ENCODE data around the gene BNIPL.
A peak's percentile ranks its signal among the peaks of the same experiment; 100 is the strongest.

The BNIPL gene

GRCh38 chr1:151059109-151060006 lies 23.0 kb downstream of the BNIPL start, which contains the start of gene CDC42SE1:
Gene CDC42SE1 (minus strand): TSS chr1:151059622. CDS start chr1:151055730, 3,892 bp downstream.
- DNase-seq, result peak; percentile 81 to 85

- DNase-seq, result peak in 1 of 2 experiments; percentile 35
Observed at GRCh38 chr1:151060007-151060656, 23.7 kb downstream of the BNIPL start, which contains the start of gene MLLT11. Gene MLLT11 (plus strand): TSS chr1:151060397. CDS start chr1:151067225, 6,828 bp downstream.

GRCh38 chr1:151060657-151061421 lies 24.5 kb downstream of the BNIPL start:
- peak in 1 of 2 experiments; percentile 8 for DNase-seq

- no peak for DNase-seq
Observed at GRCh38 chr1:151061704-151062103, 25.3 kb downstream of the BNIPL start.

- DNase-seq, result peak in 1 of 2 experiments; percentile 13
Observed at GRCh38 chr1:151062741-151063371, 26.5 kb downstream of the BNIPL start.

- no peak for DNase-seq
Observed at GRCh38 chr1:151065089-151065645, 28.8 kb downstream of the BNIPL start.

GRCh38 chr1:151067185-151067584 lies 30.8 kb downstream of the BNIPL start:
- DNase-seq, result no peak

GRCh38 chr1:151069103-151069486 lies 32.7 kb downstream of the BNIPL start:
- DNase-seq, result no peak

GRCh38 chr1:151070474-151071276 lies 34.3 kb downstream of the BNIPL start, which contains the start of gene GABPB2:
Gene GABPB2 (plus strand): TSS chr1:151070761. CDS start chr1:151088190, 17,429 bp downstream.
- DNase-seq, result peak; percentile 94 to 95

- no peak for DNase-seq
Observed at GRCh38 chr1:151072224-151072623, 35.8 kb downstream of the BNIPL start.

GRCh38 chr1:151085953-151086559 lies 49.7 kb downstream of the BNIPL start:
- no peak for DNase-seq

All from activated CD4-positive, alpha-beta T cell treated with anti-CD3 and anti-CD28 coated beads, Interleukin-2, amount 50 U/mL, for 48 hours (primary cell).